ENCODE data around the gene PPP6R2. TPM values are rescaled to one million over a fixed set of nuclear protein-coding genes. Genes with fewer than 3 reads are reported as not detected.

PPP6R2 gene
- total RNA-seq, 1 experiment from 2014 or later: 62.1 TPM

- Histone ChIP-seq H3K27me3 (replicated peaks) (no peaks in the 10 kb centered on the region), H3K27ac (no peak overlapping the region), H3K4me3 (no peak overlapping the region), H3K36me3 (peaks cover 71% of the 10 kb centered on the region), H3K9me3 (replicated peaks) (no peaks in the 10 kb centered on the region), H3K4me1 (replicated peaks) (no peaks in the 10 kb centered on the region)
- DNase-seq (ENCODE audit: low read depth in 1 of 2, low spot score in 2 of 2): no peak
These were observed 93.8 kb downstream of the PPP6R2 start for GRCh38 chr22:50436841-50437341.

GRCh38 chr22:50437511-50438304 lies 94.6 kb downstream of the PPP6R2 start:
- Histone ChIP-seq H3K27me3 (replicated peaks) (no peaks in the 10 kb centered on the region), H3K4me1 (replicated peaks) (no peaks in the 10 kb centered on the region), H3K4me3 (no peak overlapping the region), H3K36me3 (peaks cover 63% of the 10 kb centered on the region), H3K9me3 (replicated peaks) (no peaks in the 10 kb centered on the region), H3K27ac (no peak overlapping the region)
- no peak for DNase-seq (ENCODE audit: low read depth in 1 of 2, low spot score in 2 of 2)

GRCh38 chr22:50438305-50439275 lies 95.5 kb downstream of the PPP6R2 start:
- no peaks in the 10 kb centered on the region for H3K4me1 ChIP-seq (replicated peaks)

GRCh38 chr22:50439314-50439870 lies 96.3 kb downstream of the PPP6R2 start:
- no peaks in the 10 kb centered on the region for H3K27me3 ChIP-seq (replicated peaks)
- H3K27ac ChIP-seq: no peak overlapping the region
- H3K36me3 ChIP-seq: peaks cover 74% of the 10 kb centered on the region
- no peaks in the 10 kb centered on the region for H3K9me3 ChIP-seq (replicated peaks)
- H3K4me3 ChIP-seq: no peak overlapping the region
- H3K4me1 ChIP-seq (replicated peaks): no peaks in the 10 kb centered on the region
- DNase-seq (ENCODE audit: low read depth in 1 of 2, low spot score in 2 of 2): no peak

More at GRCh38 chr22:50438305-50439275, 95.5 kb downstream of the PPP6R2 start:
- Histone ChIP-seq H3K36me3 (peaks cover 69% of the 10 kb centered on the region), H3K9me3 (replicated peaks) (no peaks in the 10 kb centered on the region), H3K27me3 (replicated peaks) (no peaks in the 10 kb centered on the region), H3K27ac (no peak overlapping the region), H3K4me3 (no peak overlapping the region)
- no peak for DNase-seq (ENCODE audit: low read depth in 1 of 2, low spot score in 2 of 2)

- Histone ChIP-seq H3K4me1 (replicated peaks) (no peaks in the 10 kb centered on the region), H3K4me3 (no peak overlapping the region), H3K36me3 (peaks cover 76% of the 10 kb centered on the region), H3K9me3 (replicated peaks) (no peaks in the 10 kb centered on the region), H3K27me3 (replicated peaks) (no peaks in the 10 kb centered on the region), H3K27ac (no peak overlapping the region)
- DNase-seq (ENCODE audit: low read depth in 1 of 2, low spot score in 2 of 2): no peak
These were observed 96.8 kb downstream of the PPP6R2 start for GRCh38 chr22:50439871-50440331.

GRCh38 chr22:50440544-50441249 lies 97.6 kb downstream of the PPP6R2 start:
- Histone ChIP-seq H3K9me3 (replicated peaks) (no peaks in the 10 kb centered on the region), H3K36me3 (peaks cover 76% of the 10 kb centered on the region)

GRCh38 chr22:50441428-50441993 lies 98.4 kb downstream of the PPP6R2 start:
- peaks cover 75% of the 10 kb centered on the region for H3K36me3 ChIP-seq

More at GRCh38 chr22:50440544-50441249, 97.6 kb downstream of the PPP6R2 start:
- Histone ChIP-seq H3K4me3 (no peak overlapping the region), H3K27ac (no peak overlapping the region), H3K27me3 (replicated peaks) (no peaks in the 10 kb centered on the region), H3K4me1 (replicated peaks) (no peaks in the 10 kb centered on the region)
- DNase-seq (ENCODE audit: low read depth in 1 of 2, low spot score in 2 of 2): no peak

GRCh38 chr22:50443197-50443596 lies 100.1 kb downstream of the PPP6R2 start:
- DNase-seq (ENCODE audit: low read depth in 1 of 2, low spot score in 2 of 2): no peak
- no peaks in the 10 kb centered on the region for H3K27me3 ChIP-seq (replicated peaks)
- H3K4me1 ChIP-seq (replicated peaks): no peaks in the 10 kb centered on the region
- H3K27ac ChIP-seq: no peak overlapping the region
- no peaks in the 10 kb centered on the region for H3K9me3 ChIP-seq (replicated peaks)
- no peak overlapping the region for H3K4me3 ChIP-seq
- peaks cover 82% of the 10 kb centered on the region for H3K36me3 ChIP-seq

More at GRCh38 chr22:50441428-50441993, 98.4 kb downstream of the PPP6R2 start:
- no peaks in the 10 kb centered on the region for H3K4me1 ChIP-seq (replicated peaks)
- no peak overlapping the region for H3K4me3 ChIP-seq
- H3K27ac ChIP-seq: no peak overlapping the region
- H3K9me3 ChIP-seq (replicated peaks): no peaks in the 10 kb centered on the region
- H3K27me3 ChIP-seq (replicated peaks): no peaks in the 10 kb centered on the region
- DNase-seq (ENCODE audit: low read depth in 1 of 2, low spot score in 2 of 2): no peak

GRCh38 chr22:50443801-50444625 lies 100.9 kb downstream of the PPP6R2 start:
- H3K27ac ChIP-seq: no peak overlapping the region
- peaks cover 81% of the 10 kb centered on the region for H3K36me3 ChIP-seq
- H3K27me3 ChIP-seq (replicated peaks): no peaks in the 10 kb centered on the region
- H3K4me3 ChIP-seq: no peak overlapping the region
- H3K9me3 ChIP-seq (replicated peaks): no peaks in the 10 kb centered on the region
- no peaks in the 10 kb centered on the region for H3K4me1 ChIP-seq (replicated peaks)
- no peak for DNase-seq (ENCODE audit: low read depth in 1 of 2, low spot score in 2 of 2)

GRCh38 chr22:50444663-50445062 lies 101.5 kb downstream of the PPP6R2 start:
- H3K9me3 ChIP-seq (replicated peaks): no peaks in the 10 kb centered on the region
- H3K27ac ChIP-seq: no peak overlapping the region

GRCh38 chr22:50445071-50445879 lies 102.1 kb downstream of the PPP6R2 start:
- Histone ChIP-seq H3K36me3 (peaks cover 78% of the 10 kb centered on the region), H3K4me1 (replicated peaks) (no peaks in the 10 kb centered on the region)
- no peak for DNase-seq (ENCODE audit: low read depth in 1 of 2, low spot score in 2 of 2)

More at GRCh38 chr22:50444663-50445062, 101.5 kb downstream of the PPP6R2 start:
- Histone ChIP-seq H3K4me1 (replicated peaks) (no peaks in the 10 kb centered on the region), H3K4me3 (no peak overlapping the region), H3K27me3 (replicated peaks) (no peaks in the 10 kb centered on the region), H3K36me3 (peaks cover 79% of the 10 kb centered on the region)
- no peak for DNase-seq (ENCODE audit: low read depth in 1 of 2, low spot score in 2 of 2)

More at GRCh38 chr22:50445071-50445879, 102.1 kb downstream of the PPP6R2 start:
- H3K27ac ChIP-seq: no peak overlapping the region
- no peak overlapping the region for H3K4me3 ChIP-seq
- no peaks in the 10 kb centered on the region for H3K27me3 ChIP-seq (replicated peaks)
- H3K9me3 ChIP-seq (replicated peaks): no peaks in the 10 kb centered on the region
